ENCODE results near the gene MEGF9.
A peak's percentile ranks its signal among the peaks of the same experiment; 100 is the strongest.
"Not testable (repeated sequence)": the region's sequence is repeated elsewhere in the genome, so short reads cannot be mapped to it uniquely, and the experiment has no call there.

Gene MEGF9

DNA sequence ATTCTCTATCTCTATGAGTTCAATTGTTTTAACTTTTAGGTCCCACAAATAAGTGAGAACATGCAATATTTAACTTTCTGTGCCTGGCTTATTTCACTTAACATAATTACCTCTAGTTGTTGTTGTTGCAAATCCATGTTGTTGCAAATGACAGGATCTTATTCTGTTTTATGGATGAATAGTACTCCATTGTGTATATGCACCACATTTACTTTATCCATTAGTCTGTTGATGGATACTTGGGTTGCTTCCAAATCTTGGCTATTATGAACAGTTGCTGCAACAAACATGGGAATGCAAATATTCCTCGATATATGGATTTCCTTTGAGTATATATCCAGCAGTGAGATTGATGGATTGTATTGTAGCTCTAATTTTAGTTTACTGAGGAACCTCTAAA is 36.3 kb downstream of the MEGF9 start:
- H3K27ac ChIP-seq = no peak overlapping the region

GRCh38 chr9:120676767-120677402 is 37.4 kb downstream of the MEGF9 start:
- Histone ChIP-seq H3K4me3 (no peak overlapping the region), H3K27ac (no peak overlapping the region)

More for the DNA sequence above, 36.3 kb downstream of the MEGF9 start:
- H3K4me3 ChIP-seq = no peak overlapping the region

GRCh38 chr9:120668399-120668798 is 45.9 kb downstream of the MEGF9 start:
- Histone ChIP-seq H3K27ac (no peak overlapping the region), H3K4me3 (no peak overlapping the region)

GRCh38 chr9:120663950-120664349 is 50.3 kb downstream of the MEGF9 start:
- no peak overlapping the region for H3K4me3 ChIP-seq
- no peak overlapping the region for H3K27ac ChIP-seq

GRCh38 chr9:120663380-120663779 is 50.9 kb downstream of the MEGF9 start:
- Histone ChIP-seq H3K27ac (no peak overlapping the region), H3K4me3 (no peak overlapping the region)

DNA sequence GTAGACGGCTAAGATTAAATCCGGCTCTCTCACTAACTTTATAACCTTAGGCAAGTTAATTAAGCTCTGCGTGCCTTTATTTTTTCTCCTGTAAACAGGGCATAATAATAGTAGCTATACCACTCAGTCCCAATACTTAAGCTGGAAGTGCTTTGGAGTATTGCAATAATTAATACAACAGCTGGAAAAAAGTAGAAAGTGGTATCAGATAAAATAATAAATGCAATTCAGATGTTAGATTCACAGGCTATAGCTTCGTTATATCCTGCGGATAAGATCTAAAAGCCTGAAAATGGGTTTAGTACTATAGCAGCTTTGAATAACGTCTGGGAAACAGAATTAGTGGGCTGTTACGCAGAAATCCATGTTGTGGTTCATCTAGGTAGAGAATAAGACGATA is 51.8 kb downstream of the MEGF9 start:
- H3K27ac ChIP-seq = no peak overlapping the region
- no peak overlapping the region for H3K4me3 ChIP-seq

DNA sequence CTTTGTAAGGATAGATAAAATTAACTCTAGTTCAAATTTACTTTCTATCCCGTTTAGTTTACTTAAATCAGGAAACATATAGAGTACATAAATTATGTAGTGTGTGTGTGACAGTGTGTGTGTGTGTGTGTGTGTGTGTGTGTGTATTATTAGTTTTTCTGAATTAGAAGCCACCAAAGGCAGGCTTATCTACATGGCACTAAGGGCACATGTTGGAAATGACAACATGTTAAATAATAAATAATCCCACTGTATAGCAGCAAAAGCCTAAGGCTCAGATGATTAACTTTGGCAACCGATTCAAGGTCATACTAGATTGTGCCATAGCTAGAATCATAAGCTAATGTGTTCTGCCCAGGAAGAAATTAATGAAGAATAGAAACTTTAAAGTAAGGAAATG is 54.6 kb downstream of the MEGF9 start:
- no peak overlapping the region for H3K4me3 ChIP-seq
- no peak overlapping the region for H3K27ac ChIP-seq

- Histone ChIP-seq H3K27ac (no peak overlapping the region), H3K4me3 (no peak overlapping the region)
Measured at GRCh38 chr9:120659209-120659608, 55.1 kb downstream of the MEGF9 start.

DNA sequence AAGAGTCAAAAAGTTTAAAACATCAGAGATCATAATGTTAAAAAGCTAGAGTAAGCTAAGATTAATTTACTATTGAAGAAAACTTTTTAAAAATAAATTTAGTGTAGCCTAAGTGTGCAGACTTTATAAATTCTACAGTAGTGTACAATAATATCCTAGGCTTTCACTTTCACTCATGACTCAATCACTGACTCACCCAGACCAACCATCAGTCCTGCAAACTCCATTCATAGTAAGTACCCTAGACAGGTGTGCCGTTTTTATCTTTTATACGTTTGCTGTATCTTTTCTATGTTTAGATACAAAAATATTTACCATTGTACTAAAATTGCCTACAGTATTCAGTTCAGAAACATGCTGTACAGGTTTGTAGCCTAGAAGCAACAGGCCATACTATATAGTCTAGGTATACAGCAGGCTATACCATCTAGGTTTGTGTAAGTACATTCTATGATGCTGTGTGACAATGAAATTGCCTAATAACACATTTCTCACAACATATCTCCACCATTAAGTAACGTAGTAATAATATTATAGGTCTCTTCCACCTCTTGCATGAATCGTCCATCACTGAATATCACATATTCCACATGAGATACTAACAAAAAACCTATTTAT is 59.2 kb downstream of the MEGF9 start:
- no peak overlapping the region for H3K4me3 ChIP-seq

DNA sequence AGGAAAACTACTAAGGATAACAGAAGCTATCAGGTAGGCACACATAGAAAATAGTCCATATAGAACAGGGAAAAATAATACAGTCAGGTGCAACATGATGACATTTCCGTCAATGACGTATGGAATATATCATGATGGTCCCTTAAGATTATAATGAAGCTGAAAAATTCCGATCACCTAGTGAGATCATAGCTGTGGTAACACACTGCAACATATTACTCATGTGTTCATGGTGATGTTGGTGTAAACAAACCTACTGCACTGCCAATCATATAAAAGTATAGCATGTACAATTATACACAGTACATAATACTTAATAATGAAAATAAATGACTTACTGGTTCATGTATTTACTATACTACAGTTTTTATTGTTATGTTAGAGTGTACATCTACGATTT is 60.0 kb downstream of the MEGF9 start:
- Histone ChIP-seq H3K4me3 (no peak overlapping the region), H3K27ac (peak overlapping the region in 1 of 21 experiments; percentile 12)

More for the DNA sequence above, 59.2 kb downstream of the MEGF9 start:
- H3K27ac ChIP-seq = no peak overlapping the region

- Histone ChIP-seq H3K27ac (peak overlapping the region in 2 of 21 experiments; percentile 12 to 17), H3K4me3 (no peak overlapping the region)
Measured at GRCh38 chr9:120653762-120654161, 60.5 kb downstream of the MEGF9 start.

GRCh38 chr9:120652934-120653333 is 61.3 kb downstream of the MEGF9 start:
- Histone ChIP-seq H3K4me3 (no peak overlapping the region), H3K27ac (no peak overlapping the region)

- Histone ChIP-seq H3K27ac (peak overlapping the region in 1 of 21 experiments; percentile 31), H3K4me3 (no peak overlapping the region)
Measured at GRCh38 chr9:120650352-120650751, 63.9 kb downstream of the MEGF9 start.

DNA sequence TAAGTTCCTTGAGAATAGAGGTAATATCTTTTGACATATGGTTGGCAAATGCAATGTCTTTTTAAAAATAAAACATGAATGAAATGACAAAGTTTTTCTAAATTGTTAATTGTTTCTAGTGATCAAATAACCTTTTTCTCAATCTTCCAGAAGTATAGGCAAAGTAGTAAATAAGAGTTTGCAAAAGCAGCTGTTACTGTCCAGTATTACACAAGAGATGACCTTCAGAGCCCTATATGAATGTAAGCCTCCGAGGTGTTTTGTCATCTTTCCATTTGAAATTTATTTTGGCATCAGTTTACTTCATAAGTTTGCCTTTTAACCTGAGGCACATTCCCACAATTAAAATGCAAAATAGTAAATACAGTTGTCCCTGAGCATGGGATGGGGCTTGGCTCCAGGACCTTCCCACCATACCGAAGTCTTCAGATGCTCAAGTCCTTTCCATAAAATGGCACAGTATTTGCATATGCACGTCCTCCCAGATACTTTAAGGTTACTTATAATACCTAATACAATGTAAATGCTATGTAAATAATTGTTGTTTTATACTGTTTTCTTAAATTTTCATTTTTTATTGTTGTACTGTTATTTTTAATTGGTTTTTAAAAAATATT is 65.6 kb downstream of the MEGF9 start:
- no peak overlapping the region for H3K4me3 ChIP-seq
- H3K27ac ChIP-seq = no peak overlapping the region

- Histone ChIP-seq H3K4me3 (no peak overlapping the region), H3K27ac (no peak overlapping the region)
Measured at GRCh38 chr9:120646948-120647347, 67.3 kb downstream of the MEGF9 start.

DNA sequence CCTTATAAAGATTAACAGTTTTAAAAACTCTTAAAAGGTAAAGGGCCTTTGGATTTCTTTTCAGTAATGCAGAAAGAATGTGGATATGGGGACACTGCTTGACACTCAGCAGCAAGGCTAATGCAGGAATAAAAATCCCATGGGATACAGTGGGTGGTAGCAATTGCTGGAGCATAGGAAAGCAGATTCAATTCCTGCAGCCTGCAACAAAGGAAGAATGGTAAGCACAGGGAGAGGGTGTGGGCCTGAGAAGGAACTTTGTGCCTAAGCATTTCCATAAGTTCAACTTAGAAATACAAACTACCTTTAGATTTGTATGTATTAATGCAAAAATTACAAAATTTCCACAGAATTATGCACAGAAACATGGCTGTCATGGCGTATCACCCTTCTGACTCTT is 68.5 kb downstream of the MEGF9 start:
- no peak overlapping the region for H3K27ac ChIP-seq
- H3K4me3 ChIP-seq = no peak overlapping the region

DNA sequence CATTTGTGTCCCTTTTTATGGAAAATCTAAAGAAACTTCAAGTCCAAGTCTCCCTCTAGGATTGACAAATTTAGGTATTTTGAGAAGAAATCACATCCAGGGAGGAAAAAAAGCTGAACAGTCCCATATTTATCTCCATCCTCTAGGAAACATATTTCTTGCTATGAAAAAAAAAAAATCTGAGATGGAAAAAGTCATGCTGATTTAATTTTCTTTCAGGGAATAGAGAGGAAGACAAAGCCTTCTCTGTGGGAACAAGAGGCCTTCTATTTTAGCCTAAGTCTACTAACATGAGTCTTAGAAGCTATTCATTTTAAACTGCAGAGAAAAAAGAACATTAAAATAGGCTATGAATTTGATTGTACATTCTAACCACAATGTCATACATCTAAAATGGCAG is 71.2 kb downstream of the MEGF9 start:
- no peak overlapping the region for H3K4me3 ChIP-seq
- H3K27ac ChIP-seq = peak overlapping the region in 1 of 21 experiments; percentile 0

GRCh38 chr9:120642129-120642770 is 72.0 kb downstream of the MEGF9 start:
- no peak overlapping the region for H3K27ac ChIP-seq
- no peak overlapping the region for H3K4me3 ChIP-seq

DNA sequence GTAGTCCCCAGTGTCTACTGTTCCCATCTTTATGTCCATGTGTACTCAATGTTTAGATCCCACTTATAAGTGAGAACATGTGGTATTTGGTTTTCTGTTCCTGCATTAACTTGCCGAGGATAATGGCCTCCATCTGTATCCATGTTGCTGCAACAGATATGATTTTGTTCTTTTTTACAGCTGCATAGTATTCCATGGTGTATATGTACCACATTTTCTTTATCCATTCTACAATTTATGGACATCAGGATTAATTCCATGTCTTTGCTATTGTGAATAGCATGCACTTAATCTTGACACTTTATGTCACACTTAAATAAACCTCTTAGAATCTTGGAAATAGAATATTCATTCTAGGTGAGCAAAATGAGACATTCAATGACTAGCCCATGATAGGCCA is 73.4 kb downstream of the MEGF9 start:
- H3K4me3 ChIP-seq, H3K27ac ChIP-seq: not testable (repeated sequence)

- Histone ChIP-seq H3K4me3 (no peak overlapping the region), H3K27ac (no peak overlapping the region)
Measured at GRCh38 chr9:120640380-120640779, 73.9 kb downstream of the MEGF9 start.

- no peak overlapping the region for H3K4me3 ChIP-seq
- no peak overlapping the region for H3K27ac ChIP-seq
Measured at GRCh38 chr9:120637919-120638318, 76.4 kb downstream of the MEGF9 start.

Data from skin epidermis (tissue), 12 donors.